Right lung (tissue), 5 donors: ENCODE measurements around the gene TARS1. TPM values are rescaled to one million over a fixed set of nuclear protein-coding genes. Genes with fewer than 3 reads are reported as not detected.
A peak's percentile ranks its signal among the peaks of the same experiment; 100 is the strongest.

ENCODE experiments used
- DNase-seq, 2 donors: peaks; one replicate each; pipeline ENCODE4 v3.0.0-alpha.2; 2013
- polyA plus RNA-seq, 5 donors: library from polyadenylated mRNA; unstranded; fragments of 120-200 nt; gene quantifications; one replicate each; pipeline versions ENCODE4 v1.2.1 to v1.2.3, GENCODE V29; 2013; ENCODE audit warnings: inconsistent platforms in 1 of 5, low replicate concordance in 1 of 5; ENCODE audit not compliant: insufficient read length in 5 of 5, insufficient read depth in 1 of 5

The TARS1 gene
- polyA plus RNA-seq, 5 donors: 95.9 to 118 (median 104) TPM

DNA sequence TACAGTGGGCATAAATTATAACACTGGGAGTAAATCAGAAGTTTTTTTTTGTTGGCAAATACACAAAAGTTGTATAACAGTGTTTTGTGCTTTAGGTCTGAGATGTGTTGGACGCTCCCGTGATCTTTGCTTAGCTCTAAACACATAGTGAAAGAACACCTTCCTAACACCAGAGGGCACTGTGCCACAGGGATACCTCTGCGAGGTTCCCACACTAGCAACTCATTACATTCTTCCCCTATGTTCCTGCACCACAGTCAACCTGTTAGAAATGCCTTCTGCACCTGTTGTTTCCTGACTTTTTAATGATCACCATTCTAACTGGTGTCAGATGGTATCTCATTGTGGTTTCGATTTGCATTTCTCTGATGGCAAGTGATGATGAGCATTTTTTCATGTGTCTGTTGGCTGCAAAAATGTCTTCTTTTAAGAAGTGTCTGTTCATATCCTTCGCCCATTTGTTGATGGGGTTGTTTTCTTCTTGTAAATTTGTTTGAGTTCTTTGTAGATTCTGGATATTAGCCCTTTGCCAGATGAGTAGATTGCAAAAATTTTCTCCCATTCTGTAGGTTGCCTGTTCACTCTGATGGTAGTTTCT lies 4.8 kb upstream of the TARS1 start:
- DNase-seq: peak; percentile 47 to 64

DNA sequence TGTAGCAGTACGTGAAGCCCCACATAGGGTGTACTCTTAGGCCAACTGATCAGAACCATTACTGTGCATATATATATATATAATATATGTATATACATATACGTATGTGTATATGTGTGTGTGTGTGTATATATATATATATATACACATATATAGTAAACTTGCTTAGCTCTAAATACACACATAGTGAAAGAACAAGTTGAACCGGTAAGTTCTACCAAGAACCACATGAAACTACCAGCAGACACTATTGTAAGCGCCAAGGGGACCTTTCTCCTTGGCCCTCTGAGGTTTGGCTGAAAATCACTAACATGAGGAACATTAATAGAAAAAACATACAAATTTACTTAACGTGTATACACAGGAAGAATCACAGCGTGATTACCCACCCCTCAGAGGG lies 1.8 kb upstream of the TARS1 start:
- DNase-seq: no peak

DNA sequence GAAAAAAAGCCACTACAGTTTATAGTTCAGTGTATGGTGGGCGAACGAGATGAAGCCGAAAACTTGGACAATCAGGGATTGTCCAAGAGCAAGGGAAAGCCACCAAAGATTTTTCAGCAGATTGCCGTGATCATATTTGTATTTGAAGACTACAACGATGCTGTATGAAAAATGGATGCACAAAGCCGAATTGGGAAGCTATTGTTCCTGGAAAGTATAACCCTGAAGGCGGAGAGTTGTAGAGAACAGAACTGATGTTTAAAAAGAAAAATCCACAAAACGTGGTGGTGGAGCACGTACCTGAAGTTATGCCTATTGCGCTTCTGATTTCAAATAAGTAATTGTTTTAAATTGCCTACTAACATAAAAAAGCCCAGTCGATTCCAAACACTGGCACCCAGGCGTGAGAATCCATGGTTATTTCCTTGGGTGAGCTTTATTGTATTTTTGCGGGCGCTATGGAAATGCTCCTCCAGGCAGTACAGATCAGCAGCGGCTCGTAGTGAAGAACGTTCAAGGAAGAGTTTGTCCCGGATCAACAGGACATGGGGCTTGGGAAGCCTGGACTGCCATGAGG lies 772 bp upstream of the TARS1 start:
- DNase-seq: no peak

DNA sequence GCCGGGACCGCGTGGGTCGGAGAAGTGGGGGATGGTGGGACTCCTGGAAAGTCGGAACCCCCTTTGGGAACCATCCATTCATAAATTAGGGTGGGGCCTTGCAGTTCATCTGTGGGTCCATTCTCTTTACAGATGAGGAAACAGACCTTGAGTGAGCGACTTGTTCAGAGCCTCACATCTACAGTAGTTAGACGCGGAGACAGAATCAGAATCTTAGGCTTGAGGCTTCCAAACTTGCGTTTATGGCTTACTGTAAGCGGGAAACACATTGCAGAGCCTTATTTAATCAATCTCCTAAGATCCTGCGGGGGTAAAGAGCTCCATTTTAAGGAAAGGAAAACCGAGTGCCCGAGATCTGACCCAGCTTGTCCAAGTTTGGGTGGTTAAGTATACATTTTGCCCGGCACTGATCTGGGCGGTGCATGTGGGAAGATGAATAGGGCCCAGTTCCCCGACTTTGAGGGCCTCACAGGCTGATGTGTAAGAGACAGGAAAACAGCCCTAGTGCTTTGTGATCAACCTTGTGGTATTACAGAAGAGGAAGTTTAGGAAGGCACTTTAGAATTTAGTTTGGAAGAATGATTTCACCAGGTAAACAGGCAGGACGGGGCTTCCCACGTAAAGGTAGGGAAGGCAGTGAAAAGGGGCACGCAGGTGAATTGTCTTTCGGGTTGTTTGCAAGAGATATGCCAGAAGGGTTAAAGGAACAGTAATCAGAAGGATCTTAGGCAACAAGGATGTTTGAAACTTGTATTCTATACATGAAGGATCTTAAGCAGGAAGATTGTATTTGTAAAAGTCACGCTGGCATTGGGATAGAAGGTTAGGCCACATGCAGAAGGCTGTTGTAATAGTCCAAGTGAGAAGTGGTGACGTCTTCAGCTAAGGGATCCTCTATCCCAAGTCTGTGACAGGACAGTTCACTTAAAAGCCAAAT lies 744 bp downstream of the TARS1 start:
- DNase-seq: peak in 1 of 2 donors; percentile 40

DNA sequence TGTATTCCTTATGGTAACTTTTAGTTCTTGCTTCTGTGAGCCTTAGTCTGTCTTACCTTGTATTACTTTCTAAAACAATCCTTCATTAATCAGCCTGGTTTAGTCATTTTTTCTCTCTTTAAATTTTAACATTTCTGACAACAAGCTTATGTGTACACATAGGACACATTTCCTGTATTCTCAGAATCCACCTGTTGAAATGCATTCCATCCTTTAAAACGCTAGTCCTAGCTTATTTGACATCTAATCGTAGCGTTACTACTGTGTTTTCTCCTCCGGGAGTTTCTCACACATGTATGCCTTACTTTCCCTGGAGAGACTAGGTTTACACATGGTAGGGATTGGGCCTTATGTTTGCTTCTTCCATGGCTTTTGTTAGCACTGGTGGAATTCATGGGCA lies 3.8 kb downstream of the TARS1 start:
- no peak for DNase-seq

DNA sequence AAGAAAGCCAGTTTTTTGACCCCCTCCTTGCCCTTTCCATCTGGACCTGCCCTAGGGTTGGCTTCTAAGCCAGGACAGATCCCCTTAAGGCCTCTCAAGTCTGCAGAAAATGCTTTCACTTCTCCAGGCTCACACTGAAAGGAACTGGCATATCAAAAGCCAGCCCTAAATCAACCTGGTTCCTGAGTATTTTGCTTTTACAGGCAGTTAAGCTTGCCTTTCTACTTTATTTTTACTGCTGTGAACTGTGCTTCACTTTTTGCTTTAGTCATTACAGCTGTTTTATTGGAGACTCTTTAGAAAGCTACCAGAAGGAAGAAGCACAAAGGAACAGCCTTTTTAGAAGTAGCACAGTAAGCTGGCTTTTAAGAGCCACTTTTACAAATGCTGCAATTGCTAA lies 5.0 kb downstream of the TARS1 start:
- no peak for DNase-seq

DNA sequence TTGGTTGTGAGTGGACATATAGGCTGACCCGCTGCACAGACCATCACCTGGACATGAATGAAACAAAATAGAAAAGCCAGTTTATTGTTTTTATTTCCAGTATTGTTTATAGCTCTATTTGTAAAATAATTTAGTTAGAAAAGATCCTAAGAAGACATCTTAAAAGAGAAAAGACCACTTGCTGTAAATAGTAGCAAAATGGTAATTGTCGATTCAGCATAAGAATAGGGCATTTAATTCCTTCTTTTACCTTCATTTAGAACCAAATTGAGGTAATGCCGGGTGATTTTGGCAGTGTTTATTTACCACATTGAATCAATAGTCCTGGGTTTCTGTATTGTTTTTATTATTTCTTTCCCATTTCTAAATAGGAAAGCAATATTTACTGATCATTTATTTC lies 7.4 kb downstream of the TARS1 start:
- DNase-seq: no peak

DNA sequence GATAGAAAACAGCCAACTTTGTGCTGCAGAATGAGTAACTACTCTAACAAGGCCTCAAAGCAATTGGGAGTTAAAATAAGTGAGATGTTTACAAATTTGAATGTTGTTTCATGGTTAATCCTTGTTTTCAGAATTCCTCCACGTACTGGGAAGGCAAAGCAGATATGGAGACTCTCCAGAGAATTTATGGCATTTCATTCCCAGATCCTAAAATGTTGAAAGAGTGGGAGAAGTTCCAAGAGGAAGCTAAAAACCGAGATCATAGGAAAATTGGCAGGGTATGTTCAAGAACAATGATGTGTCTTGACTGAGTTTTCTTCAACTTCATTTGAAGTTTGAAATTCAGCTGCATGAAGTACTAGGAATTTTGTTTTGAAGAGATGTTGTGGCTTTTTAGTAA lies 16.4 kb downstream of the TARS1 start:
- DNase-seq: peak; percentile 42 to 65

DNA sequence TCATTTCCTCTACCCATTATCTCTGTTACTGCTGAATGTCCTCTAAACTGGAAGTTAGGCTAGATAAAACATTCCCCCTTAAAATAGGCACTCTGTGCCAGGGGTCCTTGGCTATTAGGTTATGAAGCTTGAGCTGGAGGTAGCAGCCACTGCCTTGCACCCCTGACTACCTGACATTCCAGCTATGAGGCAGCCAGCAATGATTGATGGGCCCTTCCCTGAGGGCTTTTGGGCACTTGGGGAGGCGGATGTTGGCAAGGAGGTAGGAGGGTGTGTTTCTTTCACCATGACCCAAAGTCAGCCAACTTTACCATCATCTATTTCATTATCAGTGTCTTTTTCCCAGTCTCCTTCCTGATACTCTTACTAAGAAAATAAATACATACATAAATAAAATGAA lies 17.1 kb downstream of the TARS1 start:
- no peak for DNase-seq

GRCh38 chr5:33460210-33460609 lies 19.4 kb downstream of the TARS1 start:
- DNase-seq: no peak

- no peak for DNase-seq
Observed at GRCh38 chr5:33462456-33462855, 21.7 kb downstream of the TARS1 start.

DNA sequence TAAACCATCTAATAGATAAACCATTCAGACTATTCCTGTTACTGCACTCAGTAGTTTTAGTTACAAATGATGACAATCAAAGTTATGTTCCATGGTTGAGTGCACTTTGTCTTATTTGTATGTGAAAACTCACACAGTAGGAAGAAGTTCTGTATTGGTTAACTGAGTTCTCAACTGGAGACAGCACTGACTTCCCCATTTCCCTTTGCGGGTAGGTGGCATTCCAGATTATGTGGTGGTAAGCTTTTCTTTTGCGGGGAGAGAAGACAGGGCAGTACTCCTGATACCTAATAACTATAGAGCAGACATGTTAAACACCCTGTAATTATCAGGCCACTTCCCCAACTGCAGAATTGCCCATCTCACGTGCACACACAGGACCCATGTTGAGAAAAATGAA lies 24.4 kb downstream of the TARS1 start:
- no peak for DNase-seq

- no peak for DNase-seq
Observed at GRCh38 chr5:33468775-33469435, 28.1 kb downstream of the TARS1 start.

DNA sequence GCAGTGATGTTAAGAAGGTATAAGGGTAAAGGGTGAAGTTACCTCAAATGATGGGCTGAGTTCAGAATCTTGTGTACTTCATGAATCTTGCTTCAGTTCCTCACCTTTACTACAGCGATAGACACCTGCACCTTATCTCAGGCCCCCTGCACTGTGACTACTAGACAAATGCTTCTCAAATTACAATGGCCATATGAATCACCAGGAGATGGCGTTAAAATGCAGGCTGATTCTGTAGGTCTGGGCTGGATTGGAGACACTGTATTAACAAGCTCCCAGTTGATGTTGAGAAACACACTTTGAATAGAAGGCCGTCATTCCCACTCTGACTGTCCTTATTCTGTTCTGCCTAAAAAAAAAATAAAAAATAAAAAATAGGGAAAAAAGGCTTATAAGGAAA lies 29.8 kb downstream of the TARS1 start:
- peak in 1 of 2 donors; percentile 41 for DNase-seq

DNA sequence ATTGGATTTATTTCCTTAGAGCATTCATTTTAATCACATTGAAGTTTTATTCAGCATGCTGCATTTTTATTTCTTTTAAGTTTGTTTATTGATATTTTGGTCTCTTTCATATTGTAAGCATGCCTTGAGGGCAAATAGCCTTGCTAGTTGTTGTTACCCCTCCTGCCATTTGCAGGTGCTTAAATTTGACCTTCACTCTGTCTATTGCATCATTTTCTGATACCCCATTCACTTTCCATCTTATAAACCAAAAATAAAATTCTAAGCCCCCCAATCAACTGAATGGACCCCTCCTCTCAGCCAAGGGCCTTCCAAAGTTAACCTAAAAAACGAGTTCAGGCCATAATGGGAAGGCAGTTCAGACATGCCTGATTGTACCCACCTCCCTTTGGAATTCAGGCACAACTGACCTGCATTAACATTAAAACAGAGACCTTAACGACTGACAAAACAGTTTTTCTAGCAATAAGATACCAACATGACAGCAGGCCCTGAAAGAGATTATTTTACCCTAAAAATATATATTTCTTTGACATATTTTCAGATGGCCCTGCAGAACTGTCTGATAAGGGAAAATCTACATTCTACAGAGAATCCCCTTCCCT lies 32.1 kb downstream of the TARS1 start:
- no peak for DNase-seq

- DNase-seq: no peak
Observed at GRCh38 chr5:33474004-33474403, 33.2 kb downstream of the TARS1 start.

GRCh38 chr5:33474931-33475499 lies 34.2 kb downstream of the TARS1 start:
- no peak for DNase-seq

DNA sequence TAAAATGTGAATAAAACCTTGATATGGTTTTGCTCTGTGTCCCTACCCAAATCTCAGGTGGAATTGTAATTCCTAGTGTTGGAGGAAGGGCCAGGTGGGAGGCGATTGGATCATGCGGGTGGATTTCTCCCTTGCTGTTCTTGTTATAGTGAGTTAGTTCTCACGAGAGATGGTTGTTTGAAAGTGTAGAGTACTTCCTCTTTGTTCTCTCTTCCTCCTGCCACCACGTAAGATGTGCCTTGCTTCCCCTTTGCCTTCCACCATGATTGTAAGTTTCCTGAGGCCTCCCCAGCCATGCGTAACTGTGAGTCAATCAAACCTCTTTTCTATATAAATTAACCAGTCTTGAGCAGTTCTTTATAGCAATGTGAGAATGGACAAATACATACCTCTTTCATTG lies 34.9 kb downstream of the TARS1 start:
- DNase-seq: no peak

DNA sequence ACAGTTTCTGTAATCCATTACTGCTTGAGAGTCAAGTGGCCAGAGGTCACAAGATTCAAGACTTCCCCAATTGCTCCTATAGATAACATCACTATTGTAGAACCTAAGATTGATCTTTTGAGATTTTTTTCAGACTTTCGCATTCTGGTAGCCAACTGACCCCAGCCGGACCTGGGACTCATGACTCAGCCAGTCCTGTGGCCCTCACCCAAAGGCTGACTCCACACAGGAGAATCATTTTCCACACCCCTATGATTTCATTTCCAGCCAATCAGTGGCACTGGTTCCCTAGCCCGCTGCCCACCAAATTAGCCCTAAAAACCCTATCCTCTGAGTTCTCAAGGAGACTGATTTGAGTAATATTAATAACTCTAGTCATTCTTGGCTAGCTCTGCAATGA lies 36.2 kb downstream of the TARS1 start:
- no peak for DNase-seq

- DNase-seq: no peak
Observed at GRCh38 chr5:33477816-33478215, 37.1 kb downstream of the TARS1 start.

- DNase-seq: no peak
Observed at GRCh38 chr5:33479311-33479710, 38.5 kb downstream of the TARS1 start.

- DNase-seq: no peak
Observed at GRCh38 chr5:33480876-33481275, 40.1 kb downstream of the TARS1 start.
